HEK293T (cell line): ENCODE data around the gene MRPL4.

Experiments used
- FOXM1 ChIP-seq: fragments of 450-650 bp; IDR thresholded peaks from 2 replicates; pipeline ENCODE4 v1.6.1; 2017; ENCODE audit warnings: mild to moderate bottlenecking, borderline replicate concordance
- SP1 ChIP-seq: fragments of 450-650 bp; IDR thresholded peaks from 2 replicates; pipeline ENCODE4 v1.6.1; 2017
- SUZ12 ChIP-seq: fragments of 450-650 bp; IDR thresholded peaks from 2 replicates; pipeline ENCODE4 v1.6.1; 2016; ENCODE audit warnings: mild to moderate bottlenecking

DNA sequence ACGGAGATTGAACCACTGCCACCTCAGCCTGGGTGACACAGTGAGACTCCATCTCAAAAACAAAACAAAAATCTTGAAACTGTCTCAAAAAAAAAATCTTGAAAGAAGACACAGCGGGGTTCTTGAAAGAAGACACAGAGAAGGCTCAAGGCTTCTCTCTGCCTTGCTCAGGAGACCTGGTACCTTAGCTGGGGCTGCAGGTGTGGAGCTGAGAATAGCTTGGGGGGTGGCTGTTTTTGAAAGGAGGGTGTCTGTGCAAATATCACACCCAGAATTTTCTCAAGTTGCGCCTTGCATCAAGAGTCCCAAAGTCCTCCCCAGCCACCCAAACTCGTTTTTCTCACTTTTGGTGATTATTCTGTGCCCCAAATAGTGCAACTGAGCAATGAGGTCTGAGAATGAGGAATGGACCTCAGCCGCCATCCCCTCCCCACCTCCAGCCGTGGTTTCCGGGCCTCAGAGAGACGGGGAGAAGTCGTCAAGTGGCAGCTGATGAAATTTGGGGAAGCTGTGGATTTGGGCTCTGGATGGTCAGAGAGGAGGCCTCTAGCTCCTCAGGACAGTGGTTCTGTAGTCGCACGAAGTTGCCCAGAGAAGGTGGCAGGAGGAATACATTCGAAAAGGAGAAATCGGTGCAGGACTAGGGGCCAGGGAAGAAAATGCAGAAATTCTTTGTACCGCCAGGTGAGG, 29.7 kb upstream of the MRPL4 start:
- TF ChIP-seq SUZ12 (no peak), FOXM1 (no peak), SP1 (no peak)
